Keratinocyte (primary cell): ENCODE results near the gene PALD1. TPM values are rescaled to one million over a fixed set of nuclear protein-coding genes. Genes with fewer than 3 reads are reported as not detected.

Experiments used
- DNase-seq: peaks from one replicate; pipeline ENCODE4 v3.0.0-alpha.2; 2011; ENCODE audit warnings: low read depth, missing footprints, low spot score
- FAIRE-seq: peaks from 2 replicates; lab custom pipeline; 2011; peaks lifted over from hg19 to GRCh38; lab: Jason Lieb, UNC
- H2AFZ ChIP-seq: 2 replicates; pipeline ENCODE4 v1.6.0; 2012; ENCODE audit warnings: low read length, control low read depth, inconsistent platforms; ENCODE audit not compliant: control insufficient read depth
- H3K27ac ChIP-seq: 2 replicates; pipeline ENCODE4 v1.5.1; 2011; ENCODE audit warnings: low read length; ENCODE audit not compliant: control insufficient read depth, insufficient read depth
- H3K27me3 ChIP-seq: 3 replicates; pipeline ENCODE4 v1.6.0; 2011; ENCODE audit warnings: low read length; ENCODE audit not compliant: control insufficient read depth, insufficient read depth; ENCODE audit errors: extremely low read depth
- H3K36me3 ChIP-seq, 2 experiments: 2 replicates in 1 of 2; 3 replicates in 1 of 2; pipeline ENCODE4 v1.5.1; 2011; ENCODE audit warnings: low read length in 2 of 2, mild to moderate bottlenecking in 1 of 2; ENCODE audit not compliant: control insufficient read depth in 2 of 2, insufficient read depth in 2 of 2; ENCODE audit errors: extremely low read depth in 1 of 2
- H3K4me1 ChIP-seq: 3 replicates; pipeline ENCODE4 v1.5.1; 2011; ENCODE audit warnings: low read length; ENCODE audit not compliant: control insufficient read depth, insufficient read depth; ENCODE audit errors: extremely low read depth
- H3K4me2 ChIP-seq: 3 replicates; pipeline ENCODE4 v1.6.0; 2011; ENCODE audit warnings: low read depth, low read length; ENCODE audit not compliant: control insufficient read depth, insufficient read depth; ENCODE audit errors: extremely low read depth
- H3K4me3 ChIP-seq, 3 experiments: fragments of 200-600 bp in 1 of 3; sonication (generic) in 1 of 3; 2 replicates in 2 of 3; 3 replicates in 1 of 3; pipeline ENCODE4 v1.5.1; 2011 to 2016; ENCODE audit warnings: low read length in 3 of 3, mild to moderate bottlenecking in 3 of 3, control low read depth in 2 of 3, inconsistent platforms in 1 of 3, low read depth in 1 of 3, mixed read lengths in 1 of 3, mixed run types in 1 of 3, moderate library complexity in 1 of 3; ENCODE audit not compliant: control insufficient read depth in 2 of 3, insufficient read depth in 2 of 3; ENCODE audit errors: extremely low read depth in 1 of 3
- H3K79me2 ChIP-seq: 2 replicates; pipeline ENCODE4 v1.6.0; 2012; ENCODE audit warnings: low read length; ENCODE audit not compliant: control insufficient read depth, insufficient read depth
- H3K9ac ChIP-seq: 3 replicates; pipeline ENCODE4 v1.6.0; 2011; ENCODE audit warnings: low read length; ENCODE audit not compliant: control insufficient read depth, insufficient read depth; ENCODE audit errors: extremely low read depth
- H3K9me1 ChIP-seq: 3 replicates; pipeline ENCODE4 v1.6.0; 2011; ENCODE audit warnings: low read length; ENCODE audit not compliant: control insufficient read depth, insufficient read depth; ENCODE audit errors: extremely low read depth
- H3K9me3 ChIP-seq: 2 replicates; pipeline ENCODE4 v1.5.1; 2012; ENCODE audit warnings: low read depth, low read length; ENCODE audit not compliant: control insufficient read depth
- H4K20me1 ChIP-seq: 3 replicates; pipeline ENCODE4 v1.6.0; 2011; ENCODE audit warnings: low read length; ENCODE audit not compliant: control insufficient read depth, insufficient read depth; ENCODE audit errors: extremely low read depth
- CTCF ChIP-seq, 3 experiments: IDR thresholded peaks in 1 of 3; conservative IDR thresholded peaks in 1 of 3; optimal IDR thresholded peaks in 1 of 3; 2 replicates in 2 of 3; 3 replicates in 1 of 3; pipeline versions ENCODE3 to v1.5.1; 2011; ENCODE audit warnings: low read length in 3 of 3, mild to moderate bottlenecking in 3 of 3, moderate library complexity in 2 of 3, control low read depth in 1 of 3, inconsistent platforms in 1 of 3; ENCODE audit not compliant: insufficient read depth in 2 of 3; ENCODE audit errors: extremely low read depth in 1 of 3
- EZH2 ChIP-seq: IDR thresholded peaks from one replicate; pipeline ENCODE4 v1.6.1; 2012; ENCODE audit warnings: inconsistent platforms, mild to moderate bottlenecking, low read length, moderate library complexity
- dilution Hi-C: fragments of 300-500 bp; cut with MboI; formaldehyde crosslinking; loops from one replicate; pipeline ENCODE4 v1.7.0; 2020; ENCODE audit warnings: low sequenced_read_pairs; ENCODE audit not compliant: extremely low pct_ligation_motif_present
- polyA plus RNA-seq, 5 experiments: library from polyadenylated mRNA; depleted of rRNA in 3 of 5; stranded (reverse) in 3 of 5; stranded (forward) in 1 of 5; unstranded in 1 of 5; fragments of >200 nt; gene quantifications; 1 replicate in 1 of 5; 2 replicates in 3 of 5; 3 replicates in 1 of 5; pipeline versions ENCODE4 v1.2.1 to v1.2.3, GENCODE V29; 2011 to 2012; ENCODE audit warnings: missing spikeins in 2 of 5, low read depth in 1 of 5, low replicate concordance in 1 of 5

PALD1 gene
- polyA plus RNA-seq, 1 donor (not counting 4 experiments of a cell fraction or from before 2014, with no cell fraction given): 0.83 TPM

GRCh38 chr10:70543911-70544310 lies 65.3 kb downstream of the PALD1 start:
- Histone ChIP-seq H3K27ac (no peak overlapping the region), H3K9me1 (no peaks in the 10 kb centered on the region), H3K4me3 (no peak overlapping the region), H3K27me3 (no peaks in the 10 kb centered on the region), H3K9me3 (no peaks in the 10 kb centered on the region), H3K4me2 (no peak overlapping the region), H3K9ac (no peak overlapping the region), H3K79me2 (no peaks in the 10 kb centered on the region), H2AFZ (no peak overlapping the region), H3K4me1 (no peaks in the 10 kb centered on the region), H4K20me1 (no peaks in the 10 kb centered on the region), H3K36me3 (no peaks in the 10 kb centered on the region)
- DNase-seq: no peak
- dilution Hi-C loops: no loop called here
- no peak for FAIRE-seq
- no peak for TF ChIP-seq CTCF (optimal IDR thresholded peaks at IDR 0.05 in 1 of 3, IDR thresholded peaks at IDR 0.05 in 1 of 3, conservative IDR thresholded peaks at IDR 0.05 in 1 of 3; ENCODE audit: extremely low read depth in 1 of 3, insufficient read depth in 2 of 3, low read length in 3 of 3)
- no peak for TF ChIP-seq EZH2

GRCh38 chr10:70544431-70545340 lies 66.1 kb downstream of the PALD1 start:
- Histone ChIP-seq H3K9me3 (no peaks in the 10 kb centered on the region), H3K36me3 (no peaks in the 10 kb centered on the region), H3K4me2 (no peak overlapping the region), H4K20me1 (no peaks in the 10 kb centered on the region), H3K27ac (no peak overlapping the region), H3K9me1 (no peaks in the 10 kb centered on the region), H2AFZ (no peak overlapping the region), H3K79me2 (no peaks in the 10 kb centered on the region), H3K4me3 (no peak overlapping the region), H3K9ac (no peak overlapping the region), H3K4me1 (no peaks in the 10 kb centered on the region), H3K27me3 (no peaks in the 10 kb centered on the region)
- FAIRE-seq: no peak
- TF ChIP-seq CTCF (optimal IDR thresholded peaks at IDR 0.05 in 1 of 3, IDR thresholded peaks at IDR 0.05 in 1 of 3, conservative IDR thresholded peaks at IDR 0.05 in 1 of 3; ENCODE audit: extremely low read depth in 1 of 3, insufficient read depth in 2 of 3, low read length in 3 of 3): no peak
- no peak for TF ChIP-seq EZH2
- dilution Hi-C loops: no loop called here
- DNase-seq: no peak
